ENCODE data around the gene PRKG1. TPM values are rescaled to one million over a fixed set of nuclear protein-coding genes. Genes with fewer than 3 reads are reported as not detected.

PRKG1 gene
- total RNA-seq, 1 experiment from 2014 or later: 0.21 TPM

- CTCF ChIA-PET: interaction anchor here (0.5 kb wide), 1 partner anchor 13 kb away, joined by 4 read pairs; no protein-coding TSS in a partner anchor
These were observed 787.9 kb downstream of the PRKG1 start for GRCh38 chr10:51862149-51862548.

GRCh38 chr10:51867956-51868355, 793.7 kb downstream of the PRKG1 start:
- Mint-ChIP-seq H3K27me3 (ENCODE audit: unreplicated experiment) (no peaks in the 10 kb centered on the region), H3K4me1 (ENCODE audit: low read depth, unreplicated experiment) (peaks cover 7% of the 10 kb centered on the region), H3K27ac (ENCODE audit: unreplicated experiment) (no peak overlapping the region), H3K36me3 (ENCODE audit: insufficient read depth, unreplicated experiment) (no peaks in the 10 kb centered on the region), H3K4me3 (ENCODE audit: low read depth, unreplicated experiment) (no peak overlapping the region), H3K9me3 (ENCODE audit: low read depth, unreplicated experiment) (no peaks in the 10 kb centered on the region)
- TF ChIP-seq CTCF (IDR thresholded peaks at IDR 0.05; ENCODE audit: unreplicated experiment): no peak
- CTCF ChIA-PET: no interaction called here
- DNase-seq: no peak
- intact Hi-C loops (cut with micrococcal nuclease; ENCODE audit: unreplicated experiment): no loop called here
- BruUV-seq (replicated peaks): no TSS peak

More at GRCh38 chr10:51862149-51862548, 787.9 kb downstream of the PRKG1 start:
- H3K27ac Mint-ChIP-seq (ENCODE audit: unreplicated experiment): no peak overlapping the region
- no peaks in the 10 kb centered on the region for H3K27me3 Mint-ChIP-seq (ENCODE audit: unreplicated experiment)
- H3K9me3 Mint-ChIP-seq (ENCODE audit: low read depth, unreplicated experiment): no peaks in the 10 kb centered on the region
- BruUV-seq (replicated peaks): no TSS peak
- no peaks in the 10 kb centered on the region for H3K4me1 Mint-ChIP-seq (ENCODE audit: low read depth, unreplicated experiment)
- DNase-seq: no peak
- intact Hi-C loops (cut with micrococcal nuclease; ENCODE audit: unreplicated experiment): no loop called here
- H3K4me3 Mint-ChIP-seq (ENCODE audit: low read depth, unreplicated experiment): no peak overlapping the region
- no peaks in the 10 kb centered on the region for H3K36me3 Mint-ChIP-seq (ENCODE audit: insufficient read depth, unreplicated experiment)
- TF ChIP-seq CTCF (IDR thresholded peaks at IDR 0.05; ENCODE audit: unreplicated experiment): no peak

- H3K9me3 Mint-ChIP-seq (ENCODE audit: low read depth, unreplicated experiment): no peaks in the 10 kb centered on the region
- BruUV-seq (replicated peaks): no TSS peak
- CTCF ChIA-PET: no interaction called here
These were observed 799.8 kb downstream of the PRKG1 start for GRCh38 chr10:51874131-51874530.

GRCh38 chr10:51875610-51876009, 801.3 kb downstream of the PRKG1 start:
- CTCF ChIA-PET: interaction anchor here (0.7 kb wide), 1 partner anchor 13 kb away, joined by 4 read pairs; no protein-coding TSS in a partner anchor
- Mint-ChIP-seq H3K4me1 (ENCODE audit: low read depth, unreplicated experiment) (peaks cover 11% of the 10 kb centered on the region), H3K27ac (ENCODE audit: unreplicated experiment) (no peak overlapping the region), H3K36me3 (ENCODE audit: insufficient read depth, unreplicated experiment) (no peaks in the 10 kb centered on the region), H3K4me3 (ENCODE audit: low read depth, unreplicated experiment) (no peak overlapping the region), H3K27me3 (ENCODE audit: unreplicated experiment) (no peaks in the 10 kb centered on the region), H3K9me3 (ENCODE audit: low read depth, unreplicated experiment) (no peaks in the 10 kb centered on the region)
- intact Hi-C loops (cut with micrococcal nuclease; ENCODE audit: unreplicated experiment): no loop called here
- no TSS peak for BruUV-seq (replicated peaks)
- TF ChIP-seq CTCF (IDR thresholded peaks at IDR 0.05; ENCODE audit: unreplicated experiment): no peak
- no peak for DNase-seq

More at GRCh38 chr10:51874131-51874530, 799.8 kb downstream of the PRKG1 start:
- H3K27me3 Mint-ChIP-seq (ENCODE audit: unreplicated experiment): no peaks in the 10 kb centered on the region
- no peak overlapping the region for H3K4me3 Mint-ChIP-seq (ENCODE audit: low read depth, unreplicated experiment)
- H3K4me1 Mint-ChIP-seq (ENCODE audit: low read depth, unreplicated experiment): peaks cover 7% of the 10 kb centered on the region
- no peaks in the 10 kb centered on the region for H3K36me3 Mint-ChIP-seq (ENCODE audit: insufficient read depth, unreplicated experiment)
- DNase-seq: no peak
- intact Hi-C loops (cut with micrococcal nuclease; ENCODE audit: unreplicated experiment): no loop called here
- no peak overlapping the region for H3K27ac Mint-ChIP-seq (ENCODE audit: unreplicated experiment)
- TF ChIP-seq CTCF (IDR thresholded peaks at IDR 0.05; ENCODE audit: unreplicated experiment): no peak
